Endothelial cell of umbilical vein (primary cell): Measurements from ENCODE around the gene CTNNB1. TPM values are rescaled to one million over a fixed set of nuclear protein-coding genes. Genes with fewer than 3 reads are reported as not detected.

Experiments used
- BruUV-seq: library from RNA; stranded (reverse); fragments of 400-500 nt; replicated peaks from 2 replicates; lab custom pipeline; 2021; lab: Mats Ljungman, UMichigan
- CTCF ChIA-PET: fragments of 300-600, 350-600 bp; sonication (Branson Sonifier 250); formaldehyde crosslinking; loops from one replicate; lab custom pipeline; 2021; ENCODE audit warnings: antibody characterized with exemption, inconsistent platforms; lab: Charles Lee
- POLR2A ChIA-PET: fragments of 300-600, 350-600 bp; sonication (Branson Sonifier 250); formaldehyde crosslinking; loops from one replicate; lab custom pipeline; 2021; ENCODE audit warnings: antibody characterized with exemption, inconsistent platforms; lab: Charles Lee
- DNase-seq: peaks from one replicate; pipeline ENCODE4 v3.0.0-alpha.2; 2011; ENCODE audit warnings: low read depth, low spot score
- FAIRE-seq: peaks from 2 replicates; lab custom pipeline; 2011; peaks lifted over from hg19 to GRCh38; lab: Jason Lieb, UNC
- H2AFZ ChIP-seq: 2 replicates; pipeline ENCODE4 v1.6.0; 2012; ENCODE audit warnings: low read depth, low read length, control low read depth, inconsistent platforms
- H3K27ac ChIP-seq: 2 replicates; pipeline ENCODE4 v1.5.1; 2011; ENCODE audit warnings: low read depth, mild to moderate bottlenecking, control low read depth, low read length, moderate library complexity; ENCODE audit not compliant: insufficient read depth
- H3K27me3 ChIP-seq, 2 experiments: 2 replicates each; pipeline versions ENCODE4 v1.6.0 to v1.6.1; 2011; ENCODE audit warnings: low read length in 2 of 2, mixed read lengths in 1 of 2; ENCODE audit not compliant: control insufficient read depth in 2 of 2, insufficient read depth in 2 of 2
- H3K36me3 ChIP-seq, 2 experiments: 2 replicates in 1 of 2; 3 replicates in 1 of 2; pipeline ENCODE4 v1.5.1; 2011; ENCODE audit warnings: low read length in 2 of 2, mild to moderate bottlenecking in 1 of 2, moderate library complexity in 1 of 2; ENCODE audit not compliant: control insufficient read depth in 2 of 2, insufficient read depth in 2 of 2; ENCODE audit errors: extremely low read depth in 1 of 2
- H3K4me1 ChIP-seq: 3 replicates; pipeline ENCODE4 v1.5.1; 2011; ENCODE audit warnings: mild to moderate bottlenecking, low read length; ENCODE audit not compliant: control insufficient read depth, insufficient read depth; ENCODE audit errors: extremely low read depth
- H3K4me2 ChIP-seq: 2 replicates; pipeline ENCODE4 v1.6.1; 2011; ENCODE audit warnings: low read length, control low read depth, mixed read lengths; ENCODE audit not compliant: insufficient read depth
- H3K4me3 ChIP-seq, 3 experiments: fragments of 200-600 bp in 1 of 3; sonication (generic), shearing (Covaris generic) in 1 of 3; replicated peaks in 1 of 3; 2 replicates each; pipeline ENCODE4 v1.5.1; 2011 to 2016; ENCODE audit warnings: control low read depth in 3 of 3, low read length in 3 of 3, mild to moderate bottlenecking in 2 of 3, inconsistent platforms in 1 of 3, low read depth in 1 of 3, moderate library complexity in 1 of 3; ENCODE audit not compliant: insufficient read depth in 1 of 3
- H3K79me2 ChIP-seq: 2 replicates; pipeline ENCODE4 v1.6.0; 2012; ENCODE audit warnings: low read length, inconsistent platforms; ENCODE audit not compliant: control insufficient read depth, insufficient read depth
- H3K9ac ChIP-seq: replicated peaks from 2 replicates; pipeline ENCODE3; 2011; ENCODE audit warnings: low read length, control low read depth; ENCODE audit not compliant: insufficient read depth; ENCODE audit errors: extremely low read depth
- H3K9me1 ChIP-seq: replicated peaks from 3 replicates; pipeline ENCODE4 v1.6.0; 2011; ENCODE audit warnings: mild to moderate bottlenecking, low read length; ENCODE audit not compliant: control insufficient read depth, insufficient read depth; ENCODE audit errors: extremely low read depth
- H3K9me3 ChIP-seq: replicated peaks from 2 replicates; pipeline ENCODE4 v1.5.1; 2012; ENCODE audit warnings: low read length, inconsistent platforms; ENCODE audit not compliant: control insufficient read depth, insufficient read depth
- H4K20me1 ChIP-seq: replicated peaks from 2 replicates; pipeline ENCODE3; 2011; ENCODE audit warnings: mild to moderate bottlenecking, low read length; ENCODE audit not compliant: control insufficient read depth, insufficient read depth; ENCODE audit errors: extremely low read depth
- EZH2 ChIP-seq: IDR thresholded peaks from 2 replicates; pipeline ENCODE4 v1.6.1; 2012; ENCODE audit warnings: borderline replicate concordance, low read depth, mild to moderate bottlenecking, moderate library complexity, low read length, inconsistent platforms; ENCODE audit not compliant: severe bottlenecking
- FOS ChIP-seq: IDR thresholded peaks from 2 replicates; pipeline ENCODE4 v1.6.1; 2011; ENCODE audit warnings: mild to moderate bottlenecking, low read length, moderate library complexity, borderline replicate concordance; ENCODE audit not compliant: insufficient read depth
- GATA2 ChIP-seq: IDR thresholded peaks from 2 replicates; pipeline ENCODE4 v1.7.0; 2011; ENCODE audit warnings: low read depth, mild to moderate bottlenecking, moderate library complexity, mixed read lengths, low read length; ENCODE audit not compliant: insufficient read length, insufficient read depth
- JUN ChIP-seq: IDR thresholded peaks from 2 replicates; pipeline ENCODE4 v1.6.1; 2011; ENCODE audit warnings: borderline replicate concordance, low read depth; ENCODE audit not compliant: insufficient read length, insufficient read depth
- MAX ChIP-seq: IDR thresholded peaks from 2 replicates; pipeline ENCODE4 v1.6.1; 2011; ENCODE audit not compliant: insufficient read depth, insufficient read length
- MYC ChIP-seq: IDR thresholded peaks from one replicate; pipeline ENCODE4 v1.6.1; 2011; ENCODE audit warnings: mild to moderate bottlenecking, low read depth, low read length
- POLR2A ChIP-seq: IDR thresholded peaks from 2 replicates; pipeline ENCODE4 v1.6.1; 2012; ENCODE audit warnings: low read depth, mild to moderate bottlenecking, control low read depth, low read length
- POLR2AphosphoS5 ChIP-seq: IDR thresholded peaks from 2 replicates; pipeline ENCODE4 v1.6.1; 2012; ENCODE audit warnings: low read depth, mild to moderate bottlenecking, control low read depth, low read length, moderate library complexity; ENCODE audit not compliant: insufficient read depth
- dilution Hi-C: fragments of 300-500 bp; cut with MboI; formaldehyde crosslinking; loops from one replicate; pipeline ENCODE4 v1.15.0; 2019; ENCODE audit warnings: low sequenced_read_pairs; ENCODE audit not compliant: extremely low pct_ligation_motif_present
- intact Hi-C: fragments of 100-400 bp; cut with micrococcal nuclease; formaldehyde crosslinking; loops from one replicate; pipeline ENCODE4 v1.10.0; 2022
- polyA plus RNA-seq, 4 experiments: library from polyadenylated mRNA; depleted of rRNA in 3 of 4; stranded (reverse) in 3 of 4; unstranded in 1 of 4; fragments of >200 nt; gene quantifications; 2 replicates each; pipeline versions ENCODE4 v1.2.1 to v1.2.3, GENCODE V29; 2011 to 2012; ENCODE audit warnings: missing spikeins in 1 of 4
- total RNA-seq: library from RNA; stranded (reverse); gene quantifications from 2 replicates; pipeline ENCODE4 v1.2.3, GENCODE V29; 2021
- TF ChIP-seq, protein P1 (sequence below), 2 donors: IDR thresholded peaks; 1 replicate in 1 of 2; 2 replicates in 1 of 2; pipeline ENCODE4 v1.5.1; 2011; ENCODE audit warnings: low read length in 2 of 2, mild to moderate bottlenecking in 2 of 2, moderate library complexity in 2 of 2, control low read depth in 1 of 2, inconsistent platforms in 1 of 2, low read depth in 1 of 2; ENCODE audit not compliant: insufficient read depth in 1 of 2; ENCODE audit errors: extremely low read depth in 1 of 2

The CTNNB1 gene
- total and polyA plus RNA-seq, 2 donors (not counting 3 experiments of a cell fraction or from before 2014, with no cell fraction given) = 513 to 906 TPM

DNA sequence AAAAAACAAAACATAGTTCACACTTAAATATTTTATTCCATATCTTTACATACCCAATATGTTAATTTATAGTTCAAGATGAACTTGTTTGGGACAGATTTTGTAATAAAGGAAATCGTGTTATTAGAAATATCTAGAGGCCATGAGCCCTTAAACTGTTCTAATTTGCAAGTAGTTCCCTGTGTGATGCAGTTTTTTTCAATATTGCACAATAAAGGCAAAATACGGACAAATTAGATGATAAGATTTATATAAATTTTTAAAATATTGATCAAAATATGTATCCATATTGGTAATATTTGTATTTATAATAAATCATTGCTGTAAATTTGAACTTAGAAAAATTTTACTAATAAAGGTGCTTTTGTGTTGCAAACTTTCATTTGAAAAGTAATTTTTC, 23.8 kb downstream of the CTNNB1 start:
- dilution Hi-C loops (no loop called here), intact Hi-C loops (loop anchor here (5.0 kb wide), 3 partner anchors 251 to 641 kb away; no protein-coding TSS in a partner anchor)
- no peak overlapping the region for H3K4me3 ChIP-seq
- H3K4me1 ChIP-seq = peaks cover 4% of the 10 kb centered on the region
- peaks cover 25% of the 10 kb centered on the region for H4K20me1 ChIP-seq
- ChIA-PET CTCF (no interaction called here), POLR2A (no interaction called here)
- no peaks in the 10 kb centered on the region for H3K27me3 ChIP-seq
- H2AFZ ChIP-seq = no peak overlapping the region
- no peak overlapping the region for H3K4me2 ChIP-seq
- no peak overlapping the region for H3K27ac ChIP-seq
- no peaks in the 10 kb centered on the region for H3K9me1 ChIP-seq
- TF ChIP-seq, protein P1, sequence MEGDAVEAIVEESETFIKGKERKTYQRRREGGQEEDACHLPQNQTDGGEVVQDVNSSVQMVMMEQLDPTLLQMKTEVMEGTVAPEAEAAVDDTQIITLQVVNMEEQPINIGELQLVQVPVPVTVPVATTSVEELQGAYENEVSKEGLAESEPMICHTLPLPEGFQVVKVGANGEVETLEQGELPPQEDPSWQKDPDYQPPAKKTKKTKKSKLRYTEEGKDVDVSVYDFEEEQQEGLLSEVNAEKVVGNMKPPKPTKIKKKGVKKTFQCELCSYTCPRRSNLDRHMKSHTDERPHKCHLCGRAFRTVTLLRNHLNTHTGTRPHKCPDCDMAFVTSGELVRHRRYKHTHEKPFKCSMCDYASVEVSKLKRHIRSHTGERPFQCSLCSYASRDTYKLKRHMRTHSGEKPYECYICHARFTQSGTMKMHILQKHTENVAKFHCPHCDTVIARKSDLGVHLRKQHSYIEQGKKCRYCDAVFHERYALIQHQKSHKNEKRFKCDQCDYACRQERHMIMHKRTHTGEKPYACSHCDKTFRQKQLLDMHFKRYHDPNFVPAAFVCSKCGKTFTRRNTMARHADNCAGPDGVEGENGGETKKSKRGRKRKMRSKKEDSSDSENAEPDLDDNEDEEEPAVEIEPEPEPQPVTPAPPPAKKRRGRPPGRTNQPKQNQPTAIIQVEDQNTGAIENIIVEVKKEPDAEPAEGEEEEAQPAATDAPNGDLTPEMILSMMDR (IDR thresholded peaks at IDR 0.05; ENCODE audit: extremely low read depth in 1 of 2, insufficient read depth in 1 of 2, low read depth in 1 of 2, low read length in 2 of 2) = no peak
- TF ChIP-seq MAX (no peak), MYC (no peak), JUN (no peak), EZH2 (no peak), GATA2 (no peak), FOS (no peak), POLR2A (no peak), POLR2AphosphoS5 (no peak)
- DNase-seq (no peak), FAIRE-seq (no peak)
- H3K9me3 ChIP-seq = no peaks in the 10 kb centered on the region
- peaks cover 20 to 23% of the 10 kb centered on the region in 2 experiments for H3K36me3 ChIP-seq
- no TSS peak for BruUV-seq
- no peak overlapping the region for H3K9ac ChIP-seq
- peaks cover 95% of the 10 kb centered on the region for H3K79me2 ChIP-seq
